GM21381 (cell line): ENCODE results near the gene BBOX1.

Experiments used
- ATAC-seq: cut with Tn5 transposase; IDR thresholded peaks from one replicate; pipeline ENCODE4 v1.9.1; 2021; ENCODE audit warnings: mild to moderate bottlenecking, moderate library complexity; ENCODE audit not compliant: unreplicated experiment

The BBOX1 gene

DNA sequence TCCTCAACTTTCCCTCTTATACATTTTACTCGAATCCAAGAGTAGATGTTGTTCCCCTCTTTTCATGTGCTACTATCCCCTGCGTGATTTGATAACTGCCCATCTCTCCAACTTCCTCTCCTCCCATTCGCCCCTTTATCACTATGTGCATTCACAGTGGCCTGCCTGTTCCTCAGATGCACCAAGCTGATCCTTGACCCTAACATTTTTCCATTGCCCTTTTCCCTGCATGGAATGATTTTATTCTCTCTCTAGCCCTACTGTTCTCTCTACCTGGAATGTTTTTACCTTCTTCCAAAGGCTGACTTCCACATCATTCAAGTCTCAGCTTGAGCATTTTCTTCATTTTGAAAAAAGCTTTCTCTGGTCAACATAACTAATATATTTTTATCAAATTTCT is 15.8 kb upstream of the BBOX1 start:
- ATAC-seq, result no peak

DNA sequence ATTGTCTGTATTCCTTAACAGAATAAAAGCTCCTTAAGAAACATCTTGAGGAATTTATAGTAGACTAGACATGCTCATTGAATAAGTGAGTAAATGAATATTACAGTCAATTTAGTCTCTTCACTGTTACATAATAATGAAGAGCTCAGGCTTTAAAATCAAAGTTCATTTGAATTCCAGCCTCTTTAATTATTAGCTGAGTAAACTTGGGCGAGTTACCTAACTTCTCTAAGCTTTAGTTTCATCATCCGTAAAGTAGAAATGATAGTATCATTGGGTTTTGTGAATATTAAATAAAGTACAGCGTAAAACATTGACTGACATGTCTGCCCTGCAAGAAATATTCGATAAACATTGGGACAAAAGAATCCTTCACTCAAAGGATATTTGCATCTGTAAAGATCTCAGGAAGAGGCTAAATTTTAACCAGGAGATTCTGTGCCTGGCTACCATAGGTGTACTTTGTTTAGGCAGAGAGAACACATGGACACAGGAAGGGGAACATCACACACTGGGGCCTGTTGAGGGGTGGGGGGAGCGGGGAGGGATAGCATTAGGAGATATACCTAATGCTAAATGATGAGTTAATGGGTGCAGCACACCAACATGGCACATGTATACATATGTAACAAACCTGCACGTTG is 15.2 kb upstream of the BBOX1 start:
- ATAC-seq, result no peak

DNA sequence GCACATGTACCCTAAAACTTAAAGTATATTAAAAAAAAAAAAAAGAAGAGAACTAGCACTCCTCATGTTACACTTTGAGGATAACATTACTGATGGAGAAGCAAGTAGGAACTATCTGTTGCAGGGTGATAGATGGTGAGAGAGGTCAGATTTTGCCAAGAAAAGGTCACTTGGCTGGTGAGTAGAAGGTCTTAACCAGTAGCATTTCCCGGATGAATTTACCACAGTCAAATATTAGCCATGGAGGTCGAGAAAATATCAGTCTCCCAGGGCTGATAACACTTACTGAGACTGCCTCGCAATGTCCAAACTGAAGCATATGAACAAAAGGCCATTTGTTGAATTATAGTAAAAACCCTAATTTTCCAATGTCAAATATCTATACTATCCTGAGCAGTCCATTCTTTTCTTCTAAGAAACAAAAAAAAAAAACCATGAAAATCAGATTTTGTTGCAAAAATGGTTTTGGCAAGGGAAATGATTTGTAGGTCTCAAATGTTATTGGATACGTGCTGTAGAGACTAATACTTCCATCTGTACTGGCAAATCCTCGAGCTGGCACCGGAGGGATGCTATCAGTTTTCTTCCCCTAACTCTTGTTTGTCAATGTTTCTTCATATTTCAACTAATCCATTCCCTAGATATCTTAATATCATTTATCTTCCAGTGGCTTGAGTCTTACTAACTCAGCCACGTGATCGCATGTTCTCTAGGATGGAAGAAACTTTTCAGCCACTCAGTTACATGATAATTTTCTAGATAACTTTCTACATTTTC is 14.5 kb upstream of the BBOX1 start:
- ATAC-seq, result no peak

DNA sequence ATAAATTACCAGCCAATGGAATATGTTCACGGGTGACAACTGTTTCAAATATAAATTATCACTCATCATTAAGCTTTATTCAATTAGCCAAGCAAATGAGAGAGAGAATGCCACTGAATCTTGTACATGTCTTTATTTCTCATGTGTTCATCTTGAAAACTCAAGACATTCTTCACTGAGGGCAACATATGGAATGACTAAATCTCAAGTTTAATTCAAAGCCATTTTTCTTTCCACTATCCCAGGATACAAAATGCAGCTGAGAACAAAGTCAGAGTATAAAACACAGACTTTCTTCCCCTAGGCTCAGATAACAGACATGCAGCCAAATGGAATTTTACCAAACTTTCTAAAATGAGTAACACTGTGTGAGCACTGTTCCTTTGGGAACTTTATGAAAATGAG is 12.1 kb upstream of the BBOX1 start:
- ATAC-seq, result no peak

DNA sequence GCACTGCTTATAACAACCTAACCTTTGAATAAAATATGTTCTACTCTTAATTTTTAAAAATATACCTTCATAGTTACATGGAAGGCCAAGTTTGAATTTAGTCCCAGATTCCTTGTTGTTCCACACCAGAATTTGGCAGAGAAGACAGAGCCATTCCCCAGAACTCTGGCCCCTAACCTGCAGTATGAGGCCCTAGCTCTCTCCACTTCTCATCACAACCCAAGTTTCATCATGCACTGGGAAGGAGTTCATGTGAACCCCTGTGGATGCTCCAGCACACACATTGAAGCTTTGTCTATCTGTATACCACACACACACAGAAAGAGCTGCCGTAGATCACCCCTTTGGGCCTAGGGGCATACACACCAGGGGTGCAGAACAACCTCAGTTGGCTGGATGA is 10.6 kb upstream of the BBOX1 start:
- ATAC-seq, result no peak

DNA sequence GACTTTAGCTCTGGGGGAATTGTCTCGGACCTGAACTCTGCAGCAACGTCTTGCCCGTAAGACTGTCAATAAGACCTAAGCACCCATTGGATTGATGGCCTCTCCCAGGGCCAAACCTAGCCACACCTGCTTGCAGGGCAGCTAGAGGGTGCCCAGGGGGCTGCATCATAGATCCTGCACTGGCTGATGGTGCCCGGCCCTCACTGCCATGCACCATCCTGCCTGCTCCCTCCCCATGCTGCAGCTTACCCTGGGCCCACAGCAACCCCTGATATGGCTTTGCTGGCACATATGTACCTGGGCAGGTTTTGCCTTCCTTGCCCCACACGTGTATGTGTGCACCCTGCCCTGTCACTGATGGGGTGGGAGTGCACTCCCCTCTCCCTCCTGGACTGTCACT is 8.9 kb upstream of the BBOX1 start:
- no peak for ATAC-seq

DNA sequence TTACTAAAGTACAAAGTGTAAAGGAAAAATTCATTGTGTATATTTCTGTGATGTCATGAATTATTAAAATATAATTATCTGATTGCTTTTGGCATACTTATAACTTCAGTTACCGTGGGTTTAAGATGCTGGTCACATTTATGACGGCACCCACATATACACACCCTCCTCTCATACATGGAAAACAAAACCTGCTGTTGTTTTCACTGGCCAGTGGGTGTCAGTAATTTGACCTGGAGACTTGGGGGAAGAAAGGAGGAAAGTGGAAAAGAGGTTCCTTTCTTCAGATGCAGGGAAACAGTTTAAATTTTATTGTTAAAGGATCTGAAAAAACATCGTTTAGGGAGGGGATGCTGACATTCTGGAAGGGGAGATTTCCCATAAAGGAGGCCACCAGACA is 742 bp upstream of the BBOX1 start:
- no peak for ATAC-seq

DNA sequence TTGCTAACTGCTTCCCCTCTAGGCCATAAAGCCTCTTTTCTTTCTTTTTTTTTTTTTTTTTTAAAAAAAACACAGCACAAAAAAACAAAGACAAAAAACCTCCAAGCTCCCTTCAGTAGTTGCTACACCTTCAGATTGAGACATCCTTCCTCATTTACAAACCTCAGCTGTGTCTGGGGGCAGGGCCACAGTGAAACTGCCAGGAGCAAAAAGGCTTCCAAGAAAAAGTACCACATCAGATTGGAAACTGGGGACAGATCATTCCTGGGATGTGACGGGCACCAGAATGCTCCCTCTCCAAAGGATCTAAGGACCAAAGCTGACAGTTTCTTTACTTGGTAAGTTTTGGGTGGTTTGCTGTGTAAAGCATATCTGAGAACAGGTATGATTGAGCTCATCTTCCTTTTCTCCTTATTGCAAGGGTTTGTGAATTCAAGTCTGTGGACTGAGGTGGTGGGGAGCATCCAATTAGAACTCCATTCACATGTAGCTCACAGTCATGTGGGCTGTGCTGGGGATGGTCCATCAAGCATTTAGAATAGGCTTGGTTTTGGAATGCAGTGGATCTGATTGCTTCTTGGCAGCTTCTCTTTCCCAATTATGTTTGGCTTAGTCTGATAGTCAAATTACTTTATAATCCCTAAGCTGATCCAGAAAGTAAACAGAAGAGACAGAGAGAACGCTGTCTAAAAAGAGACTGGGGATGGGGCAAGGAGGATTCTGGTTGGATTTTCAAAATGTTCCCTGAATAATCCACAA is 705 bp downstream of the BBOX1 start:
- ATAC-seq, result no peak

DNA sequence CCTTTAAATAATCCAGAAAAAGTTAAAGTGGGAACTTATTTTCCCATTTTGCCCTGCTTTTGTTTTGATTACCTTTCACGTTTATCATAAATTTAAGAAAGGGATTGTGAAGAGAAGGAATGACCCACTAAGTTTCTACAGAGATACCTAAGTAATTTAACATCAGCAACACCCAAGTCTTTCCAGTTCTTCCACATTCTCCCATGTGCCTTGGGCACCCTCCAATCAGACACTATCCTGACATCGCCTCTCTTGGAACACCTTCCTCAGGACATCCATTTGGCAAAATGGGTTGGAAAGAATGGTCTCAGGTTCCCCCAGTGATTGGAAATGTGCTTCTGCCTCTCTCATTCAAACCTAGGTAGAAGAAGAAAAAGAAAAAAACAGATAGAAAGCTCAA is 6.3 kb downstream of the BBOX1 start:
- no peak for ATAC-seq

DNA sequence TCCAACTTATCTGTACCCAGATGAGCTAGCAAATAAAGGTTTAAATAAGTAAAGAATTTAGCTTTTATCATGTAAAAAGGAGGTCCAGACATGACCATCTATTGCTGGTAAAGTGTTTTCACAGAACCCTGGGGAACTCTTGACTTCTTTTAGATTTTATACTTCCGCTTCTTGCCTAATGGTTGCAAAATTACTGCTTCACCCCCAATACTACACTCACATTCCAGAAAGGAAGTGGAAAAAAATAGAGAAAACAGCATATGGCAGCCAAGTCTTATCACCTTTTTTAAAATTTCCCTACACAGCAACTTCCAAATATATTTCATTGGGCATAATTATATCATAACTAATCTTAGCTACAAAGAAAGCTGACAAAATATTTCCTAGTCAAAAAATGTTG is 12.1 kb downstream of the BBOX1 start:
- no peak for ATAC-seq

DNA sequence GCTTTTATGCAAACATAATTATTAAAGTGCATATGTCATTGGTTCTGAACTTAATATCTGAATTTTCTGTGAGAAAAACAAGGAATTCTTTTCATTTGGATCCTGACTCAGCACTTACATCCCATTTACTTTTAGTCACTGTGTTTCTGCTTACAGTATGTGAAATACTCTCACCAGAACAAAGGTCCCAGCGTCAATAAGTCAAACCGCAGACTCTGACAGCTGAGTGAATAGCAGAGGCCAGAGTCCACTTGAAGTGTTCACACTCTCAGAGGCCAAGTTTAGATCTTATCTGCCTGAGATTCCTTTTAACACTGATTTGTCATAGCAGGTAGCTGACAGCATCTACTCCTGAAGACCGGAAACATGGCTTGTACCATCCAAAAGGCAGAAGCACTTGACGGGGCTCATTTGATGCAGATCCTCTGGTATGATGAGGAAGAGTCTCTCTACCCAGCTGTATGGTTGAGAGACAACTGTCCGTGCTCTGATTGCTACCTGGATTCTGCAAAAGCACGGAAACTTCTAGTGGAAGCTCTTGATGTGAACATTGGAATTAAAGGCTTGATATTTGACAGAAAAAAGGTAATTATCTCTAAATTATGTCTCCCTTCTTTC is 14.6 kb downstream of the BBOX1 start:
- no peak for ATAC-seq

DNA sequence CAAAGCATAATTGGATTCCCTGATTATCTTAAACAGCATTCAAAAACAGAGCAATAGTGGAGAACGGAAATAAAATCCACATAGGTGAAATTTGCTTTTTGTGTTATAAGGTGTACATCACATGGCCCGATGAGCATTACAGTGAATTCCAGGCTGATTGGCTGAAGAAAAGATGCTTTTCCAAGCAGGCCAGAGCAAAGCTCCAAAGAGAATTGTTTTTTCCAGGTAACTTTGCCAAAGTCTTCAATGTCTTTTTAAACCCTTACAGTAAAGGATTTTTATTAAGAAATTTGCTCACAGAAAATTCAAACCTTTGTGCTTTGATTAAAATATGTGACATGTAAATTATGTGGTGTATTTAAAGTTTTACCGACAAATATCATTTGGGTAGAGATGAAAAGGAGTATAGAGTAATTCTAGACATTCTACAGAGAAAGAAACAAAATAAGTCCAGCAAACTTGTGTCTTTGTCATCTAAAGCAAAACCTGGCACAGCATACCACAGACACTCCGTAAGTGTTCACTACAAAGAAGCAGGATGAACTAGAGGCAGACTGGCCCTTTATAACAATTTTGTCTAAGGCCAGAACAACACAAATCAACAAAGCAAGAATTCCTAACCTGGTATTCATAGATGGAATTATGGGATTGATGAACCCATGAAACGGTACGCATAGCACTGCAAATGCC is 16.6 kb downstream of the BBOX1 start:
- ATAC-seq, result no peak

DNA sequence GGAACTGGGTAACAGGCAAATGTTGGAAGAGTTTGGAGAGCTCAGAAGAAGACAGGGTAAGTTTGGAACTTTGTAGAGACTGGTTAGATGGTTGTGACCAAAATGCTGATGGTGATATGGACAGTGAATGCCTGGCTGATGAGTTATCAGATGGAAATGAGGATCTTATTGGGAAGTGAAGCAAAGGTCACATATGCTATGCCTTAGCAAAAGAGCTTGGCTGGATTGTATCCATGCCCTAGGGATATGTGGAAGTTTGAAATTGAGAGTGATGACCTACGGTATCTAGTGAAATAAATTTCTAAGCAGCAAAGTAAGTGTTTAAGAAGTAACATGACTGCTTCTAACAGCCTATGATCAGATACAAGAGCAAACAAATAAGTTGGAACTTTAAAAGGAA is 17.8 kb downstream of the BBOX1 start:
- ATAC-seq, result no peak

DNA sequence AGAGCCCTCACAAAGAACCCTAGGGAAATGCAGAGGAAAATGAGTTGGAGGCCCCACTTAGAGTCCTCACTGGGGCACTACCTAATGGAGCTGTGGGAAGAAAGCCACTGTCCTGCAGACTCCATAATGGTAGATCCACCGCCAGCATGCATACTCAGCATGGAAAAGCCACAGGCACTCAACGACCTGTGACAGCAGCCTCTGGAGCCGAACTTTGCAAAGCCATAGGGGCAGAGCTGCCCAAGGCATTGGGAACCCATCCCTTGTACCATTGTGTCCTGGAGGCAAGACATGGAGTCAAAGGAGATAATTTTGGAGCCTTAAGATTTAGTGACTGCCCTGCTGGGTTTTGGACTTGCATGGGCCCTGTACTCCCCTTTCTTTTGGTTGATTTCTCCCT is 18.8 kb downstream of the BBOX1 start:
- no peak for ATAC-seq

DNA sequence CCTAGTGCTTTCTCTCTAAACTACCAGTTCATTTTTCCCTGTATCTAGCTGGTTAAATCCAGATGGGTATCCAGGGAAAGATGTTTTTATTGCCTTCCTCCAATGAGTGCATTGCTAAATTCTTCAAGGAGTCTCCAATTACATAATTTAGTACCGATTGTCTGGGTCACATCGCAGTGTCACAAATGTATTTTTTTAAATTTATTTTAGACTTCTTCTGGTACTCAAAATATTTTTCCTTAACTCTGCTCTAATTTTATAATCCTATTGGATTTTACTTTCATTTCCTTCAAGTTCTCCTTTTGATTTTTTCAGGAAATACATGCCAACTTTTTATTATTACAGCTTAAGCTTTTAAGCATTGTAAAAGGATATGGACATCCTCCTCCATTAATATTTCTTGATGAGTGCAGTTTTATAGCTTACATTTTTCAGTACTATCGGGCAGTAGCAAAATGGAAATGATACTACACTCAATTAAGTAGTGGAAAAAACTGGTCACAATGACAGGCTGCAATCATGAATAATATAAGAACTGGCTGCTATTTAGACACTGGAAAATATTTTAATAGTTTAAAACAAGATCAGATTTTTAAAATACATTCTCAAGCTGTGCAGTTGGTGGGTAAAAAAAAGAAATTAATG is 20.3 kb downstream of the BBOX1 start:
- no peak for ATAC-seq

DNA sequence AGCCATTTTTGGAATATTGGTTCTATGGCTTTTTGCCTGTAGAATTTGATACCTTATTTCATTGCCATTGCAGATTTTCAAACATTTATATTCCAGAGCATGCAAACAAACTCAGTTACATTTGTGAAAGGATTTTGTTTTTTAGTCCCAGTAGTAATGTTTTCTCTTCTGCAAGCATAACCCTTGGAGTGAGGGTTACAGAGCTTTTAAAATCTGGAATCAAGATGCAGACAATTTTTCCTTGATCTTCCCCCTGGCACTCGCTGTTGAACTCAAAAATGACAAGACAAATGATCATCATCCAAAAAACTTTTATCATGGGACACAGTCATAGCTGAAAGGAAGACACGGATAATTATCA is 20.8 kb downstream of the BBOX1 start:
- ATAC-seq, result no peak

DNA sequence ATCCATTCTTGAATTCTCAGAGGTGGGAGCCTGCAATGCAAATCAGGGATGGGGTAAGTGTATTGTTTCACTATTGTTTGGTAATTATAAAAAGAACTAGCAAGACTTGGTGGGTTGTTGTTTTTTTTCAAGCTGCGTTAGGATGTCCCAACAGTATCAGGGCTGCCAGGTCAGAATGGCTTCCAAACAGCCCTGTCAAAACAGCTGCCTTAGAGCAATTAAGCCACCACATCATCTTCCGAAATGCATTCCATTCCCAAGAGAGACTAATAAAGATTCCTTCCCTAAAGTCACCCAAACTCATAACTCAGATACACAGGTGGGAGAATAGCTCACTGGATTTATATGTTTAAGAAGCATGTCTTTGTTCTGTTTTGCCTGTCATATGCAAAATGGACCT is 23.5 kb downstream of the BBOX1 start:
- ATAC-seq, result no peak

DNA sequence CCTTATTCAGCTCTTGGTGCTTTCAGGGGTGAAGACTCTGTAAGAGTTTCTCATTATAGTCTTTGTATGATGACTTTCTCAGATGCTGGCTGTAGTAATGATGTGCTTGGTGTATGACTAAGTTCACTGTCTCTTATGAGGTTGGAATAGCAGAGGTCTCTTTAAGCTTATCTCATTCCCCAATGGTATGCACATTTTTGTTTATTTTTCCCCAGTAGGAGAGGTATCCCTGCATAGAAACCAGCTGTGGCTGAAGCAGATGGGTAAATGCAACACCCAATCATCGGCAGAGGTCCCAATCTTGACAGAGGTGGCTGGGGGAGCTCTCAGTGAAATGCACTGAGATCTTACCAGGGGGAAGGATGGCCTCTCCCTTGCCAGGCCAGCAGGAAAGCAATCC is 34.6 kb downstream of the BBOX1 start:
- ATAC-seq, result no peak

DNA sequence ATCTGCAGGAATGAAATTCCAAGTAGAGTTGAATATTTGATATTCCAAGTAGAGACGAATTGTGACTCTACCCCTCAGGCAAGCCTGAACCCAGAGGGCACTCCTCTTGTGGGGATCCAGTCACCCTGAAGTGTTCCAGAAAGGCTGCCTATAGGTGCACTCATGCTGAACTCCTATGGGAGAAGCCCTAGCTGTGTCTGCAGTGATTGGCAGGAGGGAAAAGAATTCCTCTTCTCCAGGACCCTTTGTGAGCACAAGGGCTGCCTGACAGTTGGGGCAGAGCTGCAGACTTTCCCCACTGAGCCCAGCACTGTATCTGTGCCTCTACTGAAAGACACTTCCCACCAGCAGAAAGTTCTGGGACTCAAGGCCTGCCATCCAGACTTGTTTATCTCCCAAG is 35.0 kb downstream of the BBOX1 start:
- ATAC-seq, result no peak

DNA sequence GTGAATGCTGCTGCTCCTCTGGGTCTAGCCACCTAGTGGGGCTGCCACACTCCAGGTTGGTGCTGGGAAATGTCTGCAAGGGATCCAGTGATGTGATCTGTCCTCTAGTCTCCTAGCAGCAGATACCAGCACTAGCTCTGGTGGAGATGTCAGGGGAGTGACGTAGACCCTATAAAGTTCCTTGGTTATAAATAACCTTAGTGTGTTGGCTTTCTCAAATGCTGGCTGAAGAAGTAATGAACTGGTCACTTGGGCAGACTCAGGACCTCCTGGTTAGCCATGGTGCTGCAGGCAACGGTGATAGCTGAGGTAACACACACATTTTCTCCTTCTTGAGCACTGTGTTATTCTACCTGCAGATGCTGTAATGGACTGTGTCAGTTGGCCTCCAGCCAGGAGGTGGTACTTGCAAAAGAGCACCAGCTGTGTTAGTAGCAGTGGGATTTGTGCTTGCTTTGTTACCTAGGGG is 35.5 kb downstream of the BBOX1 start:
- ATAC-seq, result no peak

DNA sequence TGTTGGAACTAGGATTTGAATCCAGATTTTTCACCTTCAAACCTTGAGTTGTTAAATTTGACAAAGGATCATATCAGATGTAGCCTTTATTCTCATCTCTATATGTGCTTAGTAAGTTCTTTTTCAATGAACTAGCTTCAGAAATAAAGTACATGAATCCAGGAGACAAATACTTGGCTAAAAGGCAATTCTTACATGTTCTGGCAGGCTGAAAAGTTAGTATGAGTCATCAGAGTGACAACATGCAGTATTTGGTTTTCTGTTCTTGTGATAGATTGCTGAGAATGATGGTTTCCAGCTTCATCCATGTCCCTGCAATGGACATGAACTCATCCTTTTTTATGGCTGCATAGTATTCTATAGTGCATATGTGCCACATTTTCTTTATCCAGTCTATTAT is 40.4 kb downstream of the BBOX1 start:
- no peak for ATAC-seq
